CD4-positive, CD25-positive, alpha-beta regulatory T cell (primary cell): Measurements from ENCODE around the gene MARCHF7. TPM values are rescaled to one million over a fixed set of nuclear protein-coding genes. Genes with fewer than 3 reads are reported as not detected.
"Not testable (repeated sequence)": the region's sequence is repeated elsewhere in the genome, so short reads cannot be mapped to it uniquely, and the experiment has no call there.

Source experiments
- ATAC-seq, 2 donors: fragments of 150-1000 bp; cut with Tn5 transposase; one replicate each; pipeline ENCODE4 v1.10.0; 2021; ENCODE audit warnings: low read depth in 2 of 2, moderate number of reproducible peaks in 2 of 2, moderate library complexity in 1 of 2
- DNase-seq, 3 donors: peaks; one replicate each; pipeline versions ENCODE4 v3.0.0 to v3.0.0-alpha.2; 2012 to 2022; ENCODE audit warnings: mixed read lengths in 1 of 3
- H3K27ac ChIP-seq: one replicate; pipeline ENCODE4 v1.7.0; 2013; ENCODE audit warnings: mild to moderate bottlenecking, low read length; ENCODE audit not compliant: insufficient read depth, poor library complexity, severe bottlenecking
- H3K27me3 ChIP-seq: one replicate; pipeline ENCODE4 v1.7.0; 2013; ENCODE audit warnings: low read length; ENCODE audit not compliant: control insufficient read depth, insufficient read depth
- H3K36me3 ChIP-seq: one replicate; pipeline ENCODE4 v1.7.0; 2013; ENCODE audit warnings: mild to moderate bottlenecking, low read length, moderate library complexity; ENCODE audit not compliant: control insufficient read depth, insufficient read depth
- H3K4me1 ChIP-seq: 2 replicates; pipeline ENCODE4 v1.7.0; 2013; ENCODE audit warnings: mild to moderate bottlenecking, low read length; ENCODE audit not compliant: insufficient read depth, control insufficient read depth, poor library complexity, severe bottlenecking
- H3K4me3 ChIP-seq: one replicate; pipeline ENCODE4 v1.7.0; 2013; ENCODE audit warnings: low read depth, mild to moderate bottlenecking, low read length, moderate library complexity
- H3K9me3 ChIP-seq, 2 experiments: 1 replicate in 1 of 2; 2 replicates in 1 of 2; pipeline ENCODE4 v1.7.0; 2013; ENCODE audit warnings: low read length in 2 of 2, mild to moderate bottlenecking in 1 of 2, moderate library complexity in 1 of 2; ENCODE audit not compliant: control insufficient read depth in 2 of 2
- H3K27ac Mint-ChIP-seq, 3 donors: one replicate each; pipeline ENCODE4 v1.8.0; 2020 to 2022; ENCODE audit warnings: mild to moderate bottlenecking in 3 of 3, mixed read lengths in 3 of 3, moderate library complexity in 2 of 3
- H3K27me3 Mint-ChIP-seq: one replicate; pipeline ENCODE4 v1.8.0; 2022; ENCODE audit warnings: mild to moderate bottlenecking, mixed read lengths
- H3K36me3 Mint-ChIP-seq: one replicate; pipeline ENCODE4 v1.8.0; 2020; ENCODE audit warnings: mixed read lengths
- H3K4me1 Mint-ChIP-seq, 4 donors: one replicate each; pipeline ENCODE4 v1.8.0; 2020 to 2022; ENCODE audit warnings: mixed read lengths in 4 of 4, mild to moderate bottlenecking in 1 of 4
- H3K4me3 Mint-ChIP-seq, 4 donors: one replicate each; pipeline ENCODE4 v1.8.0; 2020 to 2022; ENCODE audit warnings: mild to moderate bottlenecking in 4 of 4, mixed read lengths in 4 of 4, moderate library complexity in 3 of 4
- H3K9me3 Mint-ChIP-seq, 7 donors: one replicate each; pipeline ENCODE4 v1.8.0; 2020 to 2022; ENCODE audit warnings: mixed read lengths in 7 of 7, mild to moderate bottlenecking in 3 of 7, moderate library complexity in 2 of 7
- polyA plus RNA-seq, 4 donors: library from polyadenylated mRNA; unstranded; fragments of 300-500 nt; fragmentation: Illumina TruSeq; gene quantifications; one replicate each; pipeline ENCODE4 v1.2.3, GENCODE V29; 2021
- total RNA-seq: library from RNA; stranded (reverse); gene quantifications from one replicate; pipeline ENCODE4 v1.2.3, GENCODE V29; 2022

MARCHF7 gene
- total and polyA plus RNA-seq, 5 donors from 2014 or later: 88.2 to 253 (median 222) TPM

- peaks cover 21% of the 10 kb centered on the region for H3K36me3 Mint-ChIP-seq
- H3K27me3 Mint-ChIP-seq: peaks cover 8% of the 10 kb centered on the region
- H3K4me1 Mint-ChIP-seq: peaks cover 43 to 68% (median 52%) of the 10 kb centered on the region in 4 donors
- Histone ChIP-seq H3K36me3 (peaks cover 25% of the 10 kb centered on the region), H3K27me3 (no peaks in the 10 kb centered on the region), H3K27ac (peak overlapping the region; percentile 96), H3K4me3 (peak overlapping the region; percentile 96), H3K4me1 (peaks cover 55% of the 10 kb centered on the region), H3K9me3 (no peaks in the 10 kb centered on the region)
- peak overlapping the region; percentile 95 to 100 (median 100) for H3K4me3 Mint-ChIP-seq
- ATAC-seq (no peak), DNase-seq (peak in 1 of 3 donors; percentile 55)
- peak overlapping the region; percentile 98 to 100 (median 100) for H3K27ac Mint-ChIP-seq
- no peaks in the 10 kb centered on the region for H3K9me3 Mint-ChIP-seq
These were observed 669 bp downstream of the MARCHF7 start for GRCh38 chr2:159712929-159713420.

GRCh38 chr2:159713631-159714246 lies 1.4 kb downstream of the MARCHF7 start:
- DNase-seq (peak in 1 of 3 donors; percentile 32), ATAC-seq (no peak)
- H3K36me3 ChIP-seq: peaks cover 27% of the 10 kb centered on the region
- peaks cover 43 to 74% (median 55%) of the 10 kb centered on the region in 4 donors for H3K4me1 Mint-ChIP-seq
- H3K4me3 ChIP-seq: peak overlapping the region; percentile 96
- peak overlapping the region; percentile 96 for H3K27ac ChIP-seq
- no peaks in the 10 kb centered on the region for H3K9me3 ChIP-seq
- no peaks in the 10 kb centered on the region for H3K9me3 Mint-ChIP-seq
- H3K4me1 ChIP-seq: peaks cover 62% of the 10 kb centered on the region
- H3K36me3 Mint-ChIP-seq: peaks cover 21% of the 10 kb centered on the region
- H3K4me3 Mint-ChIP-seq: peak overlapping the region; percentile 95 to 100 (median 100)
- no peaks in the 10 kb centered on the region for H3K27me3 ChIP-seq
- peaks cover 8% of the 10 kb centered on the region for H3K27me3 Mint-ChIP-seq
- H3K27ac Mint-ChIP-seq: peak overlapping the region; percentile 98 to 100 (median 100)

- peak overlapping the region; percentile 96 for H3K4me3 ChIP-seq
- H3K4me1 Mint-ChIP-seq: peaks cover 43 to 77% (median 56%) of the 10 kb centered on the region in 4 donors
These were observed 2.1 kb downstream of the MARCHF7 start for GRCh38 chr2:159714247-159714930.

GRCh38 chr2:159715451-159715850 lies 3.1 kb downstream of the MARCHF7 start:
- H3K36me3 Mint-ChIP-seq: peaks cover 28% of the 10 kb centered on the region
- H3K27ac ChIP-seq: peak overlapping the region; percentile 42

More at GRCh38 chr2:159714247-159714930, 2.1 kb downstream of the MARCHF7 start:
- Histone ChIP-seq H3K9me3 (no peaks in the 10 kb centered on the region), H3K36me3 (peaks cover 34% of the 10 kb centered on the region), H3K27me3 (no peaks in the 10 kb centered on the region), H3K4me1 (peaks cover 68% of the 10 kb centered on the region), H3K27ac (peak overlapping the region; percentile 96)
- Mint-ChIP-seq H3K36me3 (peaks cover 24% of the 10 kb centered on the region), H3K27me3 (peaks cover 8% of the 10 kb centered on the region), H3K9me3 (no peaks in the 10 kb centered on the region), H3K27ac (peak overlapping the region in 2 of 3 donors; percentile 31 to 98), H3K4me3 (peak overlapping the region; percentile 95 to 100 (median 100))
- DNase-seq (peak in 1 of 3 donors; percentile 7), ATAC-seq (no peak)

GRCh38 chr2:159716409-159716808 lies 4.1 kb downstream of the MARCHF7 start:
- Mint-ChIP-seq H3K27ac (peak overlapping the region in 2 of 3 donors; percentile 38 to 50), H3K4me1 (peaks cover 38 to 87% (median 70%) of the 10 kb centered on the region in 4 donors), H3K36me3 (peaks cover 30% of the 10 kb centered on the region), H3K4me3 (peak overlapping the region; percentile 95 to 100 (median 100))
- not testable (repeated sequence) for H3K27ac ChIP-seq, H3K9me3 Mint-ChIP-seq, ATAC-seq, H3K27me3 Mint-ChIP-seq, DNase-seq, H3K9me3 ChIP-seq, H3K27me3 ChIP-seq
- Histone ChIP-seq H3K36me3 (peaks cover 49% of the 10 kb centered on the region), H3K4me3 (peak overlapping the region; percentile 46), H3K4me1 (peaks cover 73% of the 10 kb centered on the region)

More at GRCh38 chr2:159715451-159715850, 3.1 kb downstream of the MARCHF7 start:
- Histone ChIP-seq H3K36me3 (peaks cover 44% of the 10 kb centered on the region), H3K4me1 (peaks cover 68% of the 10 kb centered on the region), H3K4me3 (peak overlapping the region; percentile 96), H3K9me3 (no peaks in the 10 kb centered on the region), H3K27me3 (no peaks in the 10 kb centered on the region)
- Mint-ChIP-seq H3K9me3 (peaks cover 0 to 3% (median 0%) of the 10 kb centered on the region in 7 donors), H3K4me3 (peak overlapping the region; percentile 95 to 100 (median 100)), H3K27ac (peak overlapping the region in 2 of 3 donors; percentile 50 to 89), H3K27me3 (peaks cover 8% of the 10 kb centered on the region), H3K4me1 (peaks cover 38 to 83% (median 63%) of the 10 kb centered on the region in 4 donors)
- DNase-seq (no peak), ATAC-seq (no peak)

- Histone ChIP-seq H3K36me3 (peaks cover 54% of the 10 kb centered on the region), H3K4me1 (peaks cover 73% of the 10 kb centered on the region), H3K27ac (no peak overlapping the region), H3K4me3 (peak overlapping the region; percentile 46), H3K9me3 (no peaks in the 10 kb centered on the region), H3K27me3 (no peaks in the 10 kb centered on the region)
- DNase-seq (no peak), ATAC-seq (no peak)
- Mint-ChIP-seq H3K4me3 (peak overlapping the region; percentile 67 to 100 (median 86)), H3K27me3 (peaks cover 8% of the 10 kb centered on the region), H3K27ac (no peak overlapping the region), H3K9me3 (peaks cover 0 to 3% (median 0%) of the 10 kb centered on the region in 7 donors), H3K4me1 (peaks cover 38 to 87% (median 70%) of the 10 kb centered on the region in 4 donors), H3K36me3 (peaks cover 30% of the 10 kb centered on the region)
These were observed 4.6 kb downstream of the MARCHF7 start for GRCh38 chr2:159716857-159717256.

- peaks cover 0 to 5% (median 0%) of the 10 kb centered on the region in 7 donors for H3K9me3 Mint-ChIP-seq
- no peaks in the 10 kb centered on the region for H3K27me3 ChIP-seq
- no peak for DNase-seq
- no peak overlapping the region for H3K27ac ChIP-seq
- H3K36me3 Mint-ChIP-seq: peaks cover 36% of the 10 kb centered on the region
- H3K27me3 Mint-ChIP-seq: no peaks in the 10 kb centered on the region
- H3K27ac Mint-ChIP-seq: peak overlapping the region in 1 of 3 donors; percentile 68
- H3K9me3 ChIP-seq: no peaks in the 10 kb centered on the region
- H3K4me1 Mint-ChIP-seq: peaks cover 55 to 97% (median 78%) of the 10 kb centered on the region in 4 donors
- no peak overlapping the region for H3K4me3 ChIP-seq
- peak overlapping the region in 3 of 4 donors; percentile 29 to 51 (median 37) for H3K4me3 Mint-ChIP-seq
- H3K4me1 ChIP-seq: peaks cover 73% of the 10 kb centered on the region
- peaks cover 60% of the 10 kb centered on the region for H3K36me3 ChIP-seq
- ATAC-seq: no peak
These were observed 8.4 kb downstream of the MARCHF7 start for GRCh38 chr2:159720676-159721075.
